HG02759 (cell line): Measurements from ENCODE around the gene TSPAN32.

Source experiments
- ATAC-seq: cut with Tn5 transposase; IDR thresholded peaks from one replicate; pipeline ENCODE4 v1.9.1; 2021; ENCODE audit warnings: mild to moderate bottlenecking, moderate library complexity; ENCODE audit not compliant: unreplicated experiment

TSPAN32 gene

DNA sequence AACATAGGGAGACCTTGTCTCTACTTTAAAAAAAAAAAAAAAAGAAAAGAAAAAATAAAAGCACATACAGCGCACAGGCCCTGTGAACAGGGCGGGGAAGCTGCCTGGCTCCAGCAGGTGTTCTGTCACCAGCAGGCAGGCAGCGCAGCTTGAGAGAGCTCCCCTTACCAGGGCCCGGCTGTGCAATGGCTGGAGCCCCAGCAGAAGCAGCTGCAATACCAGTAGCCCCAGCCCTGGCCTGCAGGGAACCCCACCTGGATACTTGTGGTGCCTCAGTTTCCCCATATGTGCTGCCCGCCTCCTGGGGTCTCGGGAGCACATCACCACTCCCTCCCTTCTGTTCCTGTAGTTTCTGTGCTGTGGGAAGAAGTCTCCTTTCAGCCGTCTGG lies 12.3 kb downstream of the TSPAN32 start:
- ATAC-seq: no peak

DNA sequence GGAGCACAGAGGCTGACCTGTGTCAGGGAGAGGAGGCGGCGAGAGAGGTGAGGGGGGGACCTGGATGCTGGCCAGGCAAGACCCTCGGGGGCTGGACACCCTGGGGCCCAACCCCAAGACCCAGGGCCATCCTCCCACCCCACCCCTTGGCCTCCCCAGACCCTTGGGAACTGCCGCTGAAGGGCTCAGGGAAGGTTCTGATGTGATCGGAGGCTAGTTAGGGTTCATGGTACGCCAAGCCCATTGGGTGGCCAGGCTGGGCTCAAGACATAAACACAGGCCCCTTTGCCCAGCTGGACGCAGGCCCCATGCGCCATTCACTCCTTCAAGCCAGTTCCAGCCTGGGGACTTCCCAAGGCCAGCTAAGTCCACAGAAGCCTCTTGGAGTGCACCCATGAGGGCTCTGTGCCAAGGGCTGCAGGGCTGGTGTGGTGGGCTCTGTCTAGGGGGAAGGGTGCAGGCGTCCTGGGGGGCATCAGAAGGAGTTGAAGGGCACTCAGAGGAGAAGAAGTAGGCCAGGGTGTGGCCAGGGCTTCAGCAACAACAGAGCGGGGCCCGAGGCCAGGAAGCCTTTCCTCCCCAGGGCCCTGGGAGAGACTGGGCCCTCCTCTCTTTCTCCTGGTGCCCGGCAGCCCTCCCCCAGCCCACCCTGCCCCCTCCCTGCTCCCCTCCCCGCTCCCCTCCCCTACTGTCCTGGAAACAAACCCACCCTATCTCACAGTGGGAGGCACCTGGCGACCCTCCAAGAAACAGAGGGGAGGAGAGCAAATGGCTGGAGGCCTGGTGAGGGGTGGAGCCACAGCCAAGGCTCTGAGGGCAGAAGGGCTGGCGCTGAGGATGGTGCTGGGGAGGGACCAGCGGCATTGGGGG lies 12.9 kb downstream of the TSPAN32 start:
- no peak for ATAC-seq

- ATAC-seq: no peak
Measured at GRCh38 chr11:2315395-2316168, 13.8 kb downstream of the TSPAN32 start.

DNA sequence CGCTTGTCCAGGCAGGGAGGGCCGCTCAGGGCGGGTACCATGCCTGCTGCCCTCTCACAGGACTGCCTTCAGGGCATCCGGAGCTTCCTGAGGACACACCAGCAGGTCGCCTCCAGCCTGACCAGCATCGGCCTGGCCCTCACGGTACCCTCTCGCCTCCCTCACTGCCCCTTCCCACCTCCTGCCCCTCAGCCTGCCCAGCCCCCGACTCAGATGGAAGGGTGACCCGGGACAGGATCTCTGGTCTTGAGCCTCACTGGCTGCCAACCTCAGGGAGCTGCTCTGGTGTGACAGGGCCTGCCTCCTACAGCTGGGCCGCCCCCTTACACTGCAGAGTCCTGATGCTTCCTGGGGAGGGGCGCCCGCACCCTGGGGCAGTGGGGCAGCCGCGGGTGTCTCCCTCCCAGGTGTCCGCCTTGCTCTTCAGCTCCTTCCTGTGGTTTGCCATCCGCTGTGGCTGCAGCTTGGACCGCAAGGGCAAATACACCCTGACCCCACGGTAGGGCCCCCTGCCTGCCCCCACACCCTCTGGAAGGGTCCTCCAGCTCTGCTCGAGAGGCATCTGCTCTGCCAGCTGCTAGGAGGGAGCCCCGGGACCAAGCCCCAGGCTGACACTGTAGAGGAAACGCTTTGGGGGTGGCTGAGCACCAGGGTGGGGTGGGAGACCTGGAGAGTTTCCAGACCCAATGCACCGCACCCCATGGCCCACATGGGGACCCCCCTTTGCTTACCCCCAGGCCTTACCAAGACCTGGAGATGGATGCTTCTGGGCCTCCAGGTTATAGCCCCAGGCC lies 14.6 kb downstream of the TSPAN32 start:
- no peak for ATAC-seq

GRCh38 chr11:2316963-2317244 lies 15.1 kb downstream of the TSPAN32 start:
- no peak for ATAC-seq

- ATAC-seq: no peak
Measured at GRCh38 chr11:2317354-2318050, 15.7 kb downstream of the TSPAN32 start.

- no peak for ATAC-seq
Measured at GRCh38 chr11:2318123-2318522, 16.3 kb downstream of the TSPAN32 start.

DNA sequence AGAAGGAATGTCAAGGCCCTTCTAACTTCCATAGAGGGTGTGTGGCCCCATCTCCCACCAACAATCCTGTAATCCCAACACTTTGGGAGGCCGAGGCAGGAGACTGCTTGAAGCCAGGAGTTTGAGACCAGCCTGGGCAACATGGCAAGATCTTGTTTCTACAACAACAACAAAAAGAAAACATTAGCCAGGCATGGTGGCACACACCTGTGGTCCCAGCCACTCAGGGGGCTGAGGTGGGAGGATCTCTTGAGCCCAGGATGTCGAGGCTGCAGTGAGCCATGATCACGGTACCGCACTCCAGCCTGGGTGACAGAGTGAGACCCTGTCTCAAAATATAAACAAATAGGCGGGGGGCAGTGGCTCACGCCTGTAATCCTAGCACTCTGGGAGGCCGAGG lies 16.9 kb downstream of the TSPAN32 start:
- ATAC-seq: no peak

GRCh38 chr11:2319791-2320472 lies 18.1 kb downstream of the TSPAN32 start:
- ATAC-seq: no peak

DNA sequence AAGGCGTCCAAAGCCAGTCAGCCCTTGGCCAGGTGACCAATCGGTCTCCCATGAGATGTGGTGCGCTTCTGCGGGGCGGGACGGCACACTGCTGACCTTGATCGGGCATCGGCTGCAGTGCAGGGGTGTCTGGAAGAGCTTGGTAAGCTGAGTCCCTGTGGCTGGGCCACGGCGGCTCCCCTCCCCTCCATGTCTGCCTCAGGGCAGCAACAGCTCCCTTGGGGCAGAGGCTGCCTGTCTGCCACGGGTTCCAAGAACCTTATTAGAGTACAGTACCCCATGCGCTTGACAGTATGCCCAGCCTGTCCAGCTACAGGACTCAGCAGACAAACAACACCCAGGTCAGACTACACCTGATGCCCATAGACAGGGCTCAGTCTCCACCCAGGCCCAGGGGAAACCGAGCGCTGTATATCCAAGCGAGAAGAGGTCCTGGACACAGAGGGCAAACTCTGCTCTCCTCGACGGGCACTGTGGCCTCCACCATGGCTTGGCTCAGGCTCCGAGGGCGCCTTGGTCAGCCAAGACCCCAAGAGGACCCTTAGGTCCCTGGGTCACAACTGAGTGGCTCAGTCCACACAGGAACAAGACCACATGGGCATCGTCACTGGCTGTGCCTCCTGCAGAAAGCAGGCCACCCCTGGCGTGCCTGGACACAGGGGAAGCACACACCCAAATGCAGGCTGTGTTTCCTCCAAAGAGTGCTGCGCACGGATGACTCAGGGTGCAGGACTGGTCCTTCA lies 18.9 kb downstream of the TSPAN32 start:
- no peak for ATAC-seq

- no peak for ATAC-seq
Measured at GRCh38 chr11:2321311-2321683, 19.5 kb downstream of the TSPAN32 start.

GRCh38 chr11:2325123-2325522 lies 23.3 kb downstream of the TSPAN32 start:
- no peak for ATAC-seq

DNA sequence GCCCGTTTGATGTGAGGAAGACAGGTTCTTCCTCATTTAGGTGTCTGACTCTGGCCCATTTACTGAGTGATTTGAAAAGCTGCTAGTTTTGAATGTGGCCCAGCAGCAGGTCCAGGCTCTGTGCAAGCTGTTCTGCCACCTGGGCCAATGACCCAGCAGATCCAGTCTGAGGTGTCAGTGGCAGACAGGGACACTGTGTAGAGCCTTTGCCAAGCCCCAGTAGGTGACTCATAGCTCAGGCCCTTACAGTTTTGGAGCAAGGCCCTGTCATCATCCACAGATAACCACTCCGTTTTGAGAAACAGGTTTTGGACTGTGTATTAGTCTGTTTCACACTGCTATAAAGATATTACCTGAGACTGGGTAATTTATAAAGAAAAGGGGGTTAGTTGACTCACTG lies 23.9 kb downstream of the TSPAN32 start:
- ATAC-seq: no peak

DNA sequence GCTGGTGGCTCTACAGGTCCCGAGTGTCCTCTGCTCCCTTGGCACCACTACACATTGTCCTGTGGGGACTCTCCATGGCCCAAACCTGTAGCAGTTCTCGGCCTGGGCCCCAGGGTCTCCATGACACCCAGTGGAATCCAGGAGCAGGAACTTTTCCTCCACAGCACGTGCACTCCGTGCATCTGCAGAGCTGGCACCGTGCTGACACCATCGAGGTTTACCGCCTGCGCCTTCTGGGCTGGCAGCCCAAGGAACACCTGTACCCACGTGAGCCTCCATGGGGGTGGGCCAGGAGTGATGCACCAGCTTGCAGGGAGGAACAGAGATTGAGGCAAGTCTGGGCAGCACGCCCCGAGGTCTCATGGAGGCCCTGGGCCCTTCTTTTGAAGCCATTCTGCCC lies 25.2 kb downstream of the TSPAN32 start:
- no peak for ATAC-seq

GRCh38 chr11:2328021-2328420 lies 26.2 kb downstream of the TSPAN32 start:
- no peak for ATAC-seq

GRCh38 chr11:2328656-2329354 lies 27.0 kb downstream of the TSPAN32 start:
- no peak for ATAC-seq

DNA sequence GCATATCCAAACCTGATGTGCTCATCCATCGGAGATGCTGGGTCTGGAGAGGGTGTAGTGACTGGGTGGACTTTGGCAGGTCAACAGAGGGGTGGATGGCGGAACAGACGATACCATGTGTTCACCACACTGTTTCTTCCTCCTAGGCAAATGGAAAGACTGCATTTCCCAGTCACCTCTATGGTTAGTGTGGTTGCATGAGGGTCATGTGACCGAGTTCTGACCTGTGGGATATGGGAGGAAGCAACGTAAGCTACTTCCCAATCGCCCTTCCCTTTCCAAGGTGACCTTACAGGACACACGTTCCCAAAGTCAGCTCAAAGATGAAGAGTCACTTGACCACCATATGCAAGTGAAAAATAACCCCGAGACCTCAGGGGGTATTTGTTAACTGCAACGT lies 27.7 kb downstream of the TSPAN32 start:
- ATAC-seq: no peak

DNA sequence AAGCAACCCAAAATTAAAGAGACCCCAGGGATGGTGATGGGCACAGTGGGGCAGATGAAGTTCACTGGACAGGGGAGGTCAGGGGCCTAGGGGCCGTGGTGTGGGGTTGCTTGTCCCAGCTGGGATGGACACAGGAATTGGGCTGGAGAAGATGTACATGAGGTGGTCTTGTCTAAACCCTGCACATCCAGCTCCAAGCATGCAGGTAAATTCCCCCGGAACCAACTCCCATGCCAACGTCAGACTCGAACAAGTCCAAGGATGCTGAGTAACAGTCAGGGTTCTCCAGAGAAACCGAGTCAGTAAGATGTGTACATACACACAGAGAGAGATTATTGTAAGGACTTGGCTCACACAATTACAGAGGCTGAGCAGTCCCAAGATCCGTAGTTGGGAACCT lies 28.9 kb downstream of the TSPAN32 start:
- no peak for ATAC-seq

DNA sequence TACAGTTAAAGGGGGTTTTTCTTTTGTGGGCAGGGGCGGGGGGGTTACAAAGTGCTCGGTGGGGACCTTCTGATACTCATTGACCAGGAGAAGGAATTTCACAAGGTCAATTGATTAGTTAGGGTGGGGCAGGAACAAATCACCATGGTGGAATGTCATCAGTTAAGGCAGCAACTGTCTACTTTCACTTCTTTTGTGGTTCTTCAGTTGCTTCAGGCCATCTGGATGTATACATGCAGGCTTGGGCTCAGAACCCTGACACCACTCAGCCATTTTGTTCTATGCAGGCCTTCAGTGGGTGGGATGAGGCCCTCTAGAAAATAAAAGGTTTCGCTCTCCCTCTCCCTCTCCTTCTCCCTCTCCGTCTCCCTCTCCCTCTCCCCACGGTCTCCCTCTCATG lies 29.6 kb downstream of the TSPAN32 start:
- ATAC-seq: no peak
